ENCODE results near the gene NPR1. TPM values are rescaled to one million over a fixed set of nuclear protein-coding genes. Genes with fewer than 3 reads are reported as not detected.

The NPR1 gene
- total and polyA plus RNA-seq, 2 of the 4 experiments (the other 2 are of a cell fraction), result 0.02 TPM; not detected in 1

DNA sequence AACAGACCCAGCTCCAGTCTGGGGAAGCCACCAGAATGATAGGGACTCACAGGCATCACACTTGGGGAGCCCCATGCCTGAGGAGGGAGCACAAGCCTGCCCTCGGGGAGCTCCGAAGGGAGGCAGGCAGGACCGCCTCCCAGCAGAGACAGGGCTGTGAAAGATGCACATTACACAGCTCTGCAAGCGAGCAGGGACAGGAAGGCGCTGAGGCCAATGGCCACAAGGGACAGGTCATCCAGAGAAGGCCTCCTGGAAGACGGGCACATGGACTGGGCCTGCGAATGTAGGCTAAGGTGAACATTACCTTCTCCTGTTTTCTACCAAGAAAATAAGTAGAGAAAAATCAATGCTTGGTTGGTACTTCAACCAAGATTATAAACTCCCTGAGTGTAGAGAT lies 4.2 kb downstream of the NPR1 start:
- Histone ChIP-seq H3K9me1 (ENCODE audit: insufficient read depth, low read length) (no peaks in the 10 kb centered on the region), H3K79me1 (ENCODE audit: low read depth in 1 of 2, low read length in 2 of 2) (no peaks in the 10 kb centered on the region), H4K20me1 (ENCODE audit: insufficient read depth, low read length) (no peaks in the 10 kb centered on the region), H3K4me2 (ENCODE audit: low read depth, low read length) (no peak overlapping the region), H3K27me3 (ENCODE audit: control insufficient read depth, insufficient read depth, low read length) (peaks cover 72% of the 10 kb centered on the region), H3K9me3 (ENCODE audit: control insufficient read depth, insufficient read depth, low read length) (no peaks in the 10 kb centered on the region), H3K4me3 (ENCODE audit: insufficient read depth, low read depth, low read length) (no peak overlapping the region), H2BK5ac (ENCODE audit: low read depth, low read length, poor library complexity, severe bottlenecking) (no peak overlapping the region), H3K23ac (ENCODE audit: low read depth, low read length) (no peak overlapping the region), H3K56ac (ENCODE audit: extremely low read depth, insufficient read depth, low read length) (no peak overlapping the region), H3K14ac (replicated peaks; ENCODE audit: low read depth, low read length) (no peak overlapping the region), H3K18ac (ENCODE audit: low read depth, low read length) (no peak overlapping the region), H2AK9ac (replicated peaks; ENCODE audit: low read depth, low read length, poor library complexity) (peak overlapping the region; percentile 3), H3K4me1 (ENCODE audit: control insufficient read depth, insufficient read depth, low read length) (peaks cover 7% of the 10 kb centered on the region; the same call in 1 of the 2 replicates), H2AK5ac (ENCODE audit: low read depth, low read length) (no peak overlapping the region), H2BK20ac (ENCODE audit: low read depth, low read length) (no peak overlapping the region), H4K91ac (ENCODE audit: insufficient read depth, low read depth, low read length) (no peak overlapping the region), H2BK120ac (ENCODE audit: low read depth, low read length) (no peak overlapping the region), H4K5ac (ENCODE audit: low read depth, low read length) (no peak overlapping the region), H2BK15ac (ENCODE audit: low read depth, low read length) (no peak overlapping the region), H3K4ac (ENCODE audit: low read depth, low read length) (no peak overlapping the region), H3K9ac (ENCODE audit: low read depth, low read length) (no peak overlapping the region), H3K27ac (ENCODE audit: insufficient read depth, low read length) (no peak overlapping the region), H3K36me3 (ENCODE audit: control insufficient read depth, insufficient read depth, low read length) (no peaks in the 10 kb centered on the region), H2AFZ (replicated peaks; ENCODE audit: low read length, poor library complexity) (no peak overlapping the region), H4K8ac (ENCODE audit: low read depth in 2 of 2, low read length in 2 of 2) (no peak overlapping the region)
- 80% methylated on average over 1 of the region's 7 CpGs; no CpG with 5 or more reads in 1 of the 2 experiments for WGBS, 2 experiments (ENCODE audit: extremely low coverage in 2 of 2, insufficient read length in 1 of 2)
- CTCF ChIA-PET, result interaction anchor here (0.6 kb wide), 1 partner anchor 150 kb away, joined by 3 read pairs; no protein-coding TSS in a partner anchor
- ATAC-seq (ENCODE audit: low read depth) (no peak), DNase-seq (no peak)
- TF ChIP-seq, protein P1, sequence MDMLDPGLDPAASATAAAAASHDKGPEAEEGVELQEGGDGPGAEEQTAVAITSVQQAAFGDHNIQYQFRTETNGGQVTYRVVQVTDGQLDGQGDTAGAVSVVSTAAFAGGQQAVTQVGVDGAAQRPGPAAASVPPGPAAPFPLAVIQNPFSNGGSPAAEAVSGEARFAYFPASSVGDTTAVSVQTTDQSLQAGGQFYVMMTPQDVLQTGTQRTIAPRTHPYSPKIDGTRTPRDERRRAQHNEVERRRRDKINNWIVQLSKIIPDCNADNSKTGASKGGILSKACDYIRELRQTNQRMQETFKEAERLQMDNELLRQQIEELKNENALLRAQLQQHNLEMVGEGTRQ (IDR thresholded peaks at IDR 0.05; ENCODE audit: low read depth, low read length), result no peak
- TF ChIP-seq, protein P2, sequence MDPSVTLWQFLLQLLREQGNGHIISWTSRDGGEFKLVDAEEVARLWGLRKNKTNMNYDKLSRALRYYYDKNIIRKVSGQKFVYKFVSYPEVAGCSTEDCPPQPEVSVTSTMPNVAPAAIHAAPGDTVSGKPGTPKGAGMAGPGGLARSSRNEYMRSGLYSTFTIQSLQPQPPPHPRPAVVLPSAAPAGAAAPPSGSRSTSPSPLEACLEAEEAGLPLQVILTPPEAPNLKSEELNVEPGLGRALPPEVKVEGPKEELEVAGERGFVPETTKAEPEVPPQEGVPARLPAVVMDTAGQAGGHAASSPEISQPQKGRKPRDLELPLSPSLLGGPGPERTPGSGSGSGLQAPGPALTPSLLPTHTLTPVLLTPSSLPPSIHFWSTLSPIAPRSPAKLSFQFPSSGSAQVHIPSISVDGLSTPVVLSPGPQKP (IDR thresholded peaks at IDR 0.05; ENCODE audit: borderline replicate concordance, low read depth, low read length), result no peak
- TF ChIP-seq CEBPB (IDR thresholded peaks at IDR 0.05; ENCODE audit: low read depth, low read length), result no peak
- TF ChIP-seq RCOR1 (IDR thresholded peaks at IDR 0.05; ENCODE audit: insufficient replicate concordance, low read length), result no peak
- no peak for TF ChIP-seq MAZ (IDR thresholded peaks at IDR 0.05; ENCODE audit: borderline replicate concordance, low read depth, low read length)
- in situ Hi-C loops (cut with MboI; ENCODE audit: low sequenced_read_pairs) (no loop called here), intact Hi-C loops (cut with micrococcal nuclease) (no loop called here), dilution Hi-C loops (cut with HindIII; ENCODE audit: low sequenced_read_pairs, unreplicated experiment) (no loop called here)
- BruUV-seq (replicated peaks), result no TSS peak
- POLR2A ChIA-PET (ENCODE audit: unreplicated experiment), result no interaction called here
